ENCODE data around the gene SH3PXD2B.
"Not testable (repeated sequence)": the region's sequence is repeated elsewhere in the genome, so short reads cannot be mapped to it uniquely, and the experiment has no call there.

Gene SH3PXD2B

GRCh38 chr5:172396220-172396619 lies 58.1 kb downstream of the SH3PXD2B start:
- no peak for DNase-seq

- DNase-seq: peak; percentile 46
These were observed 58.8 kb downstream of the SH3PXD2B start for GRCh38 chr5:172395483-172395882.

- DNase-seq: peak; percentile 49
These were observed 64.7 kb downstream of the SH3PXD2B start for GRCh38 chr5:172389578-172390112.

GRCh38 chr5:172388246-172388733 lies 66.0 kb downstream of the SH3PXD2B start:
- no peak for DNase-seq

DNA sequence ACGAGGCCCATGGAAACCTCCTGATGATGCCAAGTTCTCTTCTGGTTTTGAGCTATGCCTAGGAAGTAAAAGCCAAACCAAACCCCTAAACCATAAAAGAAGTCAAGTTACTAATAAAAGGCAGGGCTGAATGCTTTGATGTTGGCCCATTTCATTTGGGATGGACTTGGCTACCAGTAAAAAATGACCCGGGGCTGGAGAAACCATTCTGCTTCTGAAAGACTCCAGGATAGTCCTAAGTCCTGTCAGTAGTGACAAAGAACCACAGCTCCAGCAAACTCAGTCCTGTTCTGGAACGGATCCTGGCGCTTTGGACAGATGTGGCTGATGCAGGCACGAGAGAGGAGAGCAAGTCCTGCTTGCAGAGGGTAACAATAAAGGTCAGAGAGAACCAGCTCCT lies 68.6 kb downstream of the SH3PXD2B start:
- DNase-seq: no peak

DNA sequence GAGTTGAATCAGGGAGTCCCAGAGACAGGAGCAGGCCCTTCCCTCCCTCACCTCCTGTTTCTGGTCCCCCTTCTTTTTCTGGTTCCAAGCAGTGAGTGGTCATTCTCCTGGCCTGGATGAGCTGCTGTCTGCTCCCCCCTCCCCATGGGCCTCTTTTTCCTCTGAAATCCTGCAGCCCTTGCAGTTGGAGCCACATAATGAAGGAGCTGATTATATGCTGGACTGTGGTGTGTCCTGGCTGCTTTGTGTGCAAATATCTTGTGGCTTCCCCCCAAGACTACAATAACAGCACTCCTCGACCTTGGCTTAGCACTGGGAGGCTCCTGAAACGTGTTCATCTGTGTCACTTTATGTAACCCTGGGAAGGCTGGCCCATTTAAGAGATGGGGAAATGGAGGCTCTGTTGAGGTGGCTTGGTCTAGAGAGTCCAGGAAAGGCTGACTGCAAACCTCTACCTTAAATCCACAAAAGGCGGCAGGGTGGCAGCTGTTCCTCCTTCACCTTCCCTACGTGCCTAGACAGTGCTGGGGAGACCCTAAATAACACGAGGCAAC lies 69.2 kb downstream of the SH3PXD2B start:
- no peak for DNase-seq

GRCh38 chr5:172383191-172383802 lies 71.0 kb downstream of the SH3PXD2B start:
- no peak for DNase-seq

DNA sequence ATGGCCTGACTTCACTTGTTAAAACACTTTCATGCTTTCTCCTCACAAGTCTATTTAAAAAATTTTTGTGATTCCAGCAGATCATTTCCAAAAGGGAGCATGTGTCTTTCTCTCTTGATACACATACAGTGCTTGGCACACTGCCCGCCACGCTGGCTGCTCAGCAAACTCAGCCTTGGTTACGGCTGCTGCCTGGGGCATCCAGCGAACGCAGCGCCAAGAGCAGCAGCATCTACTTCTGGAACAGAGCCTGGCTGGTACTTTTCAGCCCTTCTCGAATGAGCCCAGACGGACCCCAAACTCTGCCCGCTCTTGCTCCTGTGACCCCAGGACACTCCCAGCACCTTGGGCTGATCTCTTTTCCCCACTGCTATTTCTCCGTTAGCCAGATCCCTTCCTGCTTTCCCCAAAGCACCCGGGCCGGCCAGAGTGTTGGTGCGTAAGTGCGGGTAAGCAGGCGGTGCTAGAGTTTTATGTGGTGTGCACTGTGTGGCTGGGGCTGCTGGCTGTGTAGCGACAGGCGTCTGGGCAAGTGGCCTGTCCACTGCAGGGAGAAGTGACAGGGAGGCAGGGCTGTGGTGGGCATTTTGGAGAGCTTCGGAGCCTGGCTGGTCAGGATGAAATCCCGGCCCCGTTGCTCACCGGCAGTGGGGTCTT lies 73.2 kb downstream of the SH3PXD2B start:
- no peak for DNase-seq

DNA sequence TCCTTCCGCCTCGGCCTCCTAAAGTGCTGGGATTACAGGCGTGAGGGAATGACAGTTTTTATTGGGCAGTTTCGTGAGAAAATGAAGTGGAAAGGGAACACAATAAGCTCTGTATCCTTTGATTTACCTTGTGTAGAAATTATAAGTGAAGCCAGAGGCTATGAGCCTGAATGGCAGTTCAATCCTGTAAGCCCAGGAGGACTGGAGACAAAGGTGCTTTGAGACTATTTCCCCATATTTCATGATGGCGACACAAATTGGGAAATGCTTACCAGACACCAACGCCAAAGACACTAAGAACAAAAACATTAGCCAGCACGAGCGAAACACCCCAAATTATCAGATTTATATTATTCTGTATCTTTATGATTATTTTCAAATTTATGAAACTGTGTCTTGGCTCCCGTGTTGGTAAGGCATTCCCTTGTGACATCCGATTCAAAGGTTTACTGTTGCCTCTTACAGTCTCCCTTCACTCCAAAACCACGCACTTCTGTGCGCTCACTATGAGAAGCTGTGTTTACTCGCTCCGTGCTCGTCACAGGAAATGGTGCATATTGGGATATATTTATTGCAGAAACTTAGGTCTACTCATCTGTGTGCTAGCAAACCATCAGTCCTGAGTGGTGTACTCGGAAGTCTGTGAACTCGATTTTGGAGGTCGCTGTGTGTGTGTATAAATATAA lies 73.9 kb downstream of the SH3PXD2B start:
- no peak for DNase-seq

GRCh38 chr5:172379481-172379880 lies 74.8 kb downstream of the SH3PXD2B start:
- no peak for DNase-seq

DNA sequence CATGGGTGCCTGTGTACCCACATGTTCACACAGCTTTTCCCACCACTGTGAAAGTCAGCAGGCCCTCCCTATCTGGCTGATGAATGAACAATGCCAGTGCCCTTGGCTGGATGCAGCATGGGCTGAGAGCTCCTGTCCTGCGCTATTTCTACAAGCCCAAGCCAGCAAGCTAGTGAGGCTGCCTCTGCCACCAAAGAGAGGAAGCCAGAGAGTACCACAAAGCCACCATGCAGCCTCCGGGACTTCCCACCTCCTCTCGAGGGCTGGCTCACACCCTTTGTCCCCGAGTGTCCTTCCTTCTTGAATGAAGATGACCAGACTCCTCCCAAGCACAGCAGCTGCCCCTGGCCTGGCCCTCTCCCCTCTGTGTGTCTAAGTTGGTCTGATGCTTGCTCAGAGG lies 76.5 kb downstream of the SH3PXD2B start:
- DNase-seq: no peak

- no peak for DNase-seq
These were observed 76.9 kb downstream of the SH3PXD2B start for GRCh38 chr5:172377438-172377837.

- DNase-seq: no peak
These were observed 79.5 kb downstream of the SH3PXD2B start for GRCh38 chr5:172374783-172375182.

DNA sequence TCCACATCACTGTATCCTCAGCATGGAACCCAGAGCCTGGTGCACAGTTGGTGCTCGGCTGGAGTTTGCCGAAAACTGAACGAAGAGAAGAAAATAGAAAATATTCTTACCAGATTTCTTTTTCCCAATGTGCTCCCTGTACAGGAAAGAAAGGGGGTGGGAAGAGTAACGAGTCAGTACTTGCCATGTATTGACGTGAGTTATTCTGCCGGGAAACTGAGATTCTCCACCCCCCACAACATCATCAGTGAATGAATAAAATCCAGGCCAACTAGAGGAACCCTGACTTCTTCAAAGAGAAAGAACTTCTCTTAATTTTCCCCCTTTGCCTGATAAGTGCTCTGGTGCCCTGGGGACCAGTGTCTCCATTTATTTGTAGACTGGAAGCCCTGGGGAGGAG lies 80.6 kb downstream of the SH3PXD2B start:
- DNase-seq: no peak

DNA sequence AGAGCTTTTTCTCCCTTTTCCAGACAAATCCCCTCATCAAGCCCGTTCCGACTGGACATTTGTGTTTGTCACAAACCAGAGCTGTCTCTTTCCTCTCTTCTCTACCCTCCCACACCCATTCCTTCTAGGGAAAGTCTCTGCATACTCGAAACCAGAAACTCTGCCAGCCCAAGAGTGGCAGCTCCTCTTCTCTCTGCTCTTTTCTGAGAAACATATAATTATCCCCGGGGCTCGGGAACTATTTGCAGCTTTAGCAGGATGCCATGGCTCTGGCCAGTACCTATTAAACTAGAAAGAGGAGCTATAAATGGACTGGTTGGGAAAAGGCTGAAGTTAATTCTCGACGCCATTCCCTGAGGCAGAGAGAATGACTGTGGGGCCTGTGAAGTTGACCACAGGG lies 82.6 kb downstream of the SH3PXD2B start:
- DNase-seq: no peak

- peak; percentile 56 for DNase-seq
These were observed 83.4 kb downstream of the SH3PXD2B start for GRCh38 chr5:172370648-172371545.

DNA sequence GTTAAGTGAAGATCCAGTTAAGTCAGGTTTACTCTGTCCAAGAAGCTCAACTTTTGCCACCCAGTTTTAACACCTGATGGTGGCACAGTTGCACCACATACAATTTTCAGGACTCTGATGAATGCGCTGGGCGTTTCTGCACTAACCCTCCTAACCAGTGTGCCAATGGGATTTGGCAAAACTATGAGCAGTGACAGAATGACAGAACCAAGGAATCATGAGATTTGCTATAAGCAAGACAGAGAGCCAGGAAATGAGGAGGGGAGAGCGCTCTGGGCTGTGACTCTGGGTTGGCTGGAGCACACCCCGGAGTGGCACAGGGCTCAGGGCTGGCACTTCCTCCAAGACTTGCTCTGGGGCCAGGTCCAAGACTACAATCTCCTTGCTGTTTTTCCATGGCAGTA lies 84.1 kb downstream of the SH3PXD2B start:
- no peak for DNase-seq

DNA sequence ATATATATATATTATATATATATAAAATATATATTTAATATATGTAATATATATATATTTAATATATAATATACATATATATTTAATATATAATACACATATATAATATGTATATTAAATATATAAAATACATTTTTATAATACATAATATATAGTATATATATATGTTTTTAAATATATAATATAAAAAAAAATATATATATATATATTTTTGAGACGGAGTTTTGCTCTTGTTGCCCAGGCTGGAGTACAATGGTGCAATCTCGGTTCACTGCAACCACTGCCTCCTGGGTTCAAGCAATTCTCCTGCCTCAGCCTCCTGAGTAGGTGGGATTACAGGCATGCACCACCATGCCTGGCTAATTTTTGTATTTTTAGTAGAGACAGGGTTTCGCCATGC lies 85.6 kb downstream of the SH3PXD2B start:
- not testable (repeated sequence) for DNase-seq

DNA sequence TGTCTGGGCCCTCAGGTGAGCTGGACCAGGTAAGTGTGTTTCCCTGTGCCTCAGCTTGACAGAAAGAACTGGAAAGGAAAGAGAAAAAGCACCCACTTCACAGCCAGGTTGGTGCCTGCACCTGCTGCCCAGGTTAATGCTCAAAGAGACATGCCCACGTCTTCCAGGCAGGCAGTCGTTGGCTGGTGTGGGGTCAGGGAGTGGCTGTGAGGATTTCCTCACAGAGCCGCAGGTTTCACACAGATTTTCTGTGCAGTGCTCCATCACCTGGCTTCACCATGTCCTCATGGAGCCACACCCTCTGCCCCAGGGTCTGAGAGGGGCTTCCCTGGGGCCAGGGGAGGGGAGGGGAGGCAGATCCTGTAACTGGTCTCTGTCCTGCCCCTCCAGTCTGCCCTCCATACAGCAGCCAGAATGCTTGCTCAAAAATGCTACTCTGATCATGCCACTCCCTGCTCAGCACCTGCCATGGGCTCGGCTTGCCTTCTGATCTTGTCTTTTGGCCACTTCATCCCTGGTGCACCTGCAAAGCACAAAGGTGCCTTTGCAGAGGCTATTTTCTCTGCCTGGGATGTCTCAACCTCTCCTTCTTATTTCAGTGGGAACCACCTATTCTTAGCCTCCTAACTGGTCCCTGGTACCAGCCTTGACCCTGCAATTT lies 88.2 kb downstream of the SH3PXD2B start:
- DNase-seq: no peak

DNA sequence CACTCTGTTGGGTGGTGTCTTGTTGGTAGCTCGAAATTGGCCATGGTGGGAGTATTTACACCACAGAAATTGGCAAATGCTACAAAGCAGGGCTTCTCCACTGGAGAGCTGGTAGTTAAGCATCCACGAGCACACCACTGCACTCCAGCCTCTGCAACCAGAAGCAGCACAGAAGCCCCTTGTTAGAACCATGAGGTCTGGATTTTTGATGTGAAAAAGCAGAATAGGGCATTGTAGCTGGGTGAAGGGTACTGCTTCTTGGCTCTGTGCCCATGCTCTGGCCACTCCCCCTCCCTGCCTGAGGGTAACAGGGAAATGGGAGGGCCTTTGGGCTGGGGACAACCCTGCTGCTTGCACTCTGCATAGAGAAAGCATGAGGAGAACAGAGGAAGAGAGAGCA lies 89.6 kb downstream of the SH3PXD2B start:
- no peak for DNase-seq

DNA sequence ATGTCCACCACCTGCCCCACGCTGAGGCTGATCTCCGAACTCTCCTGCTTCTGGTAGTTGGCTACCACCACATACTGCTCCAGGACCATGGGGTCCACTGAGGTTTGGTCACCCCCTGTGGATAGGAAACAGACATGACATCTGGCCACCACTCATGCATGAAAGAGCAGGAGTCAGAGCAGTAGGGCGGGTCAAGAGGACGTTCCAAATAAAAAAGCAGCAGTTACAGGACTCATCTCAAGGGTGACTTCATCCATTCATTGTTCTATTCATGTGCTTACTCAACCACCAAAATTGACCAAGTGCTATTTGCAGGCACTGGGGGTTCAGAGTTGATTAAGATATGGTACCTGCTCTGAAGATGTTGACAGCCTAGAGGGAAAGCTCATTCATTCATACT lies 91.6 kb downstream of the SH3PXD2B start:
- no peak for DNase-seq
